Colonic mucosa (tissue), 4 donors: ENCODE results near the gene RHOT1. TPM values are rescaled to one million over a fixed set of nuclear protein-coding genes. Genes with fewer than 3 reads are reported as not detected.

Experiments used
- DNase-seq: peaks from one replicate; pipeline ENCODE4 v3.0.0-alpha.2; 2020
- H3K27ac ChIP-seq: fragments of 200-600 bp; one replicate; pipeline ENCODE4 v1.8.0; 2021
- H3K27me3 ChIP-seq: fragments of 200-600 bp; one replicate; pipeline ENCODE4 v1.8.0; 2021
- H3K36me3 ChIP-seq: fragments of 200-600 bp; one replicate; pipeline ENCODE4 v1.8.0; 2021
- H3K4me1 ChIP-seq: fragments of 200-600 bp; one replicate; pipeline ENCODE4 v1.8.0; 2021; ENCODE audit warnings: mild to moderate bottlenecking
- H3K4me3 ChIP-seq: fragments of 200-600 bp; one replicate; pipeline ENCODE4 v1.8.0; 2021
- H3K9ac ChIP-seq, 2 donors: one replicate each; pipeline ENCODE4 v1.7.0; 2013; ENCODE audit warnings: control low read depth in 2 of 2, low read depth in 2 of 2, low read length in 2 of 2
- H3K9me3 ChIP-seq: fragments of 200-600 bp; one replicate; pipeline ENCODE4 v1.8.0; 2021
- CTCF ChIP-seq: fragments of 200-600 bp; IDR thresholded peaks from one replicate; pipeline ENCODE4 v1.8.0; 2022; ENCODE audit warnings: antibody characterized with exemption, mild to moderate bottlenecking
- intact Hi-C: fragments of 100-400 bp; cut with DNase I; formaldehyde crosslinking; loops from one replicate; pipeline ENCODE4 v1.14.1; 2022
- total RNA-seq, 2 donors: library from RNA; stranded (reverse); fragmentation: NEBNext Ultra II Directional in 1 of 2; extraction: Animal tissue kit (Norgen Biotek cat#: 25700) in 1 of 2; gene quantifications; one replicate each; pipeline ENCODE4 v1.2.1, GENCODE V29; 2021
- donor health status: healthy.
- donor health status: DM: no; HTN: no; CAD: no.
- donor health status: DM: no; HTN: no; CAD: no.

Gene RHOT1
- total RNA-seq, 2 donors from 2014 or later: 18.1 to 27.4 TPM

GRCh38 chr17:32148351-32148750 is 6.0 kb downstream of the RHOT1 start:
- Histone ChIP-seq H3K27ac (no peak overlapping the region), H3K27me3 (no peaks in the 10 kb centered on the region), H3K9ac (no peak overlapping the region), H3K9me3 (no peaks in the 10 kb centered on the region), H3K4me3 (no peak overlapping the region), H3K4me1 (no peaks in the 10 kb centered on the region), H3K36me3 (no peaks in the 10 kb centered on the region)
- DNase-seq: no peak
- intact Hi-C loops: no loop called here
- TF ChIP-seq CTCF: no peak

GRCh38 chr17:32150358-32150757 is 8.1 kb downstream of the RHOT1 start:
- no peak for TF ChIP-seq CTCF
- intact Hi-C loops: no loop called here
- no peaks in the 10 kb centered on the region for H3K27me3 ChIP-seq
- no peak for DNase-seq
- H3K9me3 ChIP-seq: no peaks in the 10 kb centered on the region
- H3K27ac ChIP-seq: no peak overlapping the region
- no peak overlapping the region for H3K9ac ChIP-seq
- H3K4me3 ChIP-seq: no peak overlapping the region
- H3K36me3 ChIP-seq: no peaks in the 10 kb centered on the region
- no peaks in the 10 kb centered on the region for H3K4me1 ChIP-seq

- H3K36me3 ChIP-seq: no peaks in the 10 kb centered on the region
- H3K9ac ChIP-seq: peak overlapping the region in 1 of 2 donors; percentile 19
- H3K4me1 ChIP-seq: no peaks in the 10 kb centered on the region
- no peaks in the 10 kb centered on the region for H3K9me3 ChIP-seq
- no peaks in the 10 kb centered on the region for H3K27me3 ChIP-seq
- intact Hi-C loops: no loop called here
- no peak overlapping the region for H3K27ac ChIP-seq
- no peak for DNase-seq
- no peak for TF ChIP-seq CTCF
- H3K4me3 ChIP-seq: no peak overlapping the region
Observed at GRCh38 chr17:32152130-32152529, 9.8 kb downstream of the RHOT1 start.

DNA sequence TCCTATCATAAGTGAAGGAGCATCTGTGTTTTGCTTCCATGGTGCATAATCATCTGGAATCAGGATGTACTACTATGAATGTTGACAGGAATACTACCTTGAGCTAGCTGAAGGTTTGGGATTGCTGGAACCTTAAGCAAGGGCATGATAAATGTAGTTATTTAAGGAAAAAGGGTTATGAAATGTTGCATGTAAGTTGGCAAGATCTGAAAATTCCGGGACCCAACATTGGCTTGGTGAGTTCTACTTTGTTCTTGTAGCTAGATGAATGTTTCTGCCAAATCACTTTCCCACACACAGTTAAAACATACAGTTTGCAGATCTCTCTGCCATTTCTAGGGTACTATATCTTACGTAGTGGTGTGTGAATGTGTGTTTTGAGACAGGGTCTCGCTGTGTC is 13.6 kb downstream of the RHOT1 start:
- no peak for DNase-seq
- intact Hi-C loops: no loop called here
- Histone ChIP-seq H3K27me3 (no peaks in the 10 kb centered on the region), H3K9me3 (no peaks in the 10 kb centered on the region), H3K27ac (no peak overlapping the region), H3K4me3 (no peak overlapping the region), H3K9ac (no peak overlapping the region), H3K36me3 (no peaks in the 10 kb centered on the region), H3K4me1 (no peaks in the 10 kb centered on the region)
- TF ChIP-seq CTCF: no peak

DNA sequence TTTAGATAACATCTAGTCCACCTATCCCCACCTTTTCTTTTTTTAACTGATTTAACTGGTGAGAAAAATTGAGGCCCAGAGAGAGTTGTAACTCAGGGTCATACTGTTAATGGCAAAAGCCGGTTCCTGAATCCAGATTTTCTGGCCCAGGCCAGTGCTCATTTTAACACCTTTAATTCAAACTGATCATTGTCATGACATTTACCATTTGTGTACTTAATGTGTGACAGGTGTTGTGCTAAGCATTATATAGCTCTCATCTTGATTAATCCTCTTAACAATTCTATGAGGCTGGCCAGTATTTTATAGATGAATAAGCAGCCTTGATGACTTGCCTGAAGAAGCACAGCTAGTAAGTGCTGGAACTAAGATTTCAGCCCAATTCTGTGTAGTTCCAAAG is 14.4 kb downstream of the RHOT1 start:
- Histone ChIP-seq H3K4me3 (no peak overlapping the region), H3K36me3 (no peaks in the 10 kb centered on the region), H3K9me3 (no peaks in the 10 kb centered on the region), H3K27ac (no peak overlapping the region), H3K4me1 (no peaks in the 10 kb centered on the region), H3K27me3 (no peaks in the 10 kb centered on the region), H3K9ac (no peak overlapping the region)
- no peak for TF ChIP-seq CTCF
- intact Hi-C loops: no loop called here
- DNase-seq: no peak

- no peaks in the 10 kb centered on the region for H3K4me1 ChIP-seq
- no peak overlapping the region for H3K4me3 ChIP-seq
- H3K27ac ChIP-seq: no peak overlapping the region
- DNase-seq: no peak
- intact Hi-C loops: no loop called here
- TF ChIP-seq CTCF: no peak
- no peaks in the 10 kb centered on the region for H3K27me3 ChIP-seq
- no peak overlapping the region for H3K9ac ChIP-seq
- no peaks in the 10 kb centered on the region for H3K9me3 ChIP-seq
- no peaks in the 10 kb centered on the region for H3K36me3 ChIP-seq
Observed at GRCh38 chr17:32157225-32157624, 14.9 kb downstream of the RHOT1 start.
